Gastroesophageal sphincter (tissue), 4 donors: ENCODE measurements around the gene SECTM1. TPM values are rescaled to one million over a fixed set of nuclear protein-coding genes. Genes with fewer than 3 reads are reported as not detected.
A peak's percentile ranks its signal among the peaks of the same experiment; 100 is the strongest.

ENCODE experiments used
- ATAC-seq: fragments of 150-250 bp; one replicate; pipeline ENCODE4 v1.9.1; 2016; ENCODE audit warnings: mild to moderate bottlenecking, moderate library complexity
- H3K27ac ChIP-seq, 4 donors: fragments of 200-600 bp; sonication (generic) in 3 of 4; 1 replicate in 3 of 4; 2 replicates in 1 of 4; pipeline ENCODE4 v1.5.1; 2016 to 2019
- H3K27me3 ChIP-seq: fragments of 200-600 bp; sonication (generic); one replicate; pipeline ENCODE4 v1.5.1; 2019
- H3K36me3 ChIP-seq, 2 donors: fragments of 200-600 bp; sonication (generic); one replicate each; pipeline ENCODE4 v1.5.1; 2019; ENCODE audit warnings: control low read depth in 1 of 2
- H3K4me1 ChIP-seq, 3 donors: fragments of 200-600 bp; sonication (generic); 1 replicate in 2 of 3; 2 replicates in 1 of 3; pipeline ENCODE4 v1.5.1; 2016 to 2019; ENCODE audit warnings: control low read depth in 2 of 3
- H3K4me3 ChIP-seq, 2 donors: fragments of 200-600 bp; sonication (generic); one replicate each; pipeline ENCODE4 v1.5.1; 2019; ENCODE audit warnings: mild to moderate bottlenecking in 1 of 2, moderate library complexity in 1 of 2
- H3K9me3 ChIP-seq, 3 donors: fragments of 200-600 bp; sonication (generic); one replicate each; pipeline ENCODE4 v1.5.1; 2017 to 2019; ENCODE audit warnings: control low read depth in 2 of 3
- CTCF ChIP-seq, 4 experiments: fragments of 200-600 bp in 2 of 4; fragments of 450-650 bp in 2 of 4; sonication (generic) in 1 of 4; IDR thresholded peaks; one replicate each; pipeline ENCODE4 v1.5.1; 2017 to 2019; ENCODE audit warnings: antibody characterized with exemption in 4 of 4, mild to moderate bottlenecking in 2 of 4, moderate library complexity in 2 of 4
- EP300 ChIP-seq: sonication (generic); formaldehyde crosslinking; IDR thresholded peaks from one replicate; pipeline ENCODE4 v1.6.1; 2017; ENCODE audit warnings: antibody characterized with exemption, mild to moderate bottlenecking
- POLR2A ChIP-seq, 2 donors: fragments of 450-650 bp; IDR thresholded peaks; one replicate each; pipeline ENCODE4 v1.6.1; 2017; ENCODE audit warnings: antibody characterized with exemption in 2 of 2, mild to moderate bottlenecking in 2 of 2, moderate library complexity in 1 of 2
- POLR2AphosphoS5 ChIP-seq: sonication (generic); formaldehyde crosslinking; IDR thresholded peaks from one replicate; pipeline ENCODE4 v1.6.1; 2017; ENCODE audit warnings: antibody characterized with exemption
- WGBS, 2 donors: methylation state at CpG; one replicate each; pipeline ENCODE4 v1.1.5; 2018; ENCODE audit warnings: low coverage in 1 of 2; 5-methylcytosine and 5-hydroxymethylcytosine counted together
- total RNA-seq, 4 donors: library from RNA; depleted of rRNA; stranded (reverse); fragments of >200 nt; gene quantifications; one replicate each; pipeline ENCODE4 v1.1.0, GENCODE V29; 2016

The SECTM1 gene
- total RNA-seq, 4 donors from 2014 or later, result 6.1 to 22.3 (median 17.6) TPM

DNA sequence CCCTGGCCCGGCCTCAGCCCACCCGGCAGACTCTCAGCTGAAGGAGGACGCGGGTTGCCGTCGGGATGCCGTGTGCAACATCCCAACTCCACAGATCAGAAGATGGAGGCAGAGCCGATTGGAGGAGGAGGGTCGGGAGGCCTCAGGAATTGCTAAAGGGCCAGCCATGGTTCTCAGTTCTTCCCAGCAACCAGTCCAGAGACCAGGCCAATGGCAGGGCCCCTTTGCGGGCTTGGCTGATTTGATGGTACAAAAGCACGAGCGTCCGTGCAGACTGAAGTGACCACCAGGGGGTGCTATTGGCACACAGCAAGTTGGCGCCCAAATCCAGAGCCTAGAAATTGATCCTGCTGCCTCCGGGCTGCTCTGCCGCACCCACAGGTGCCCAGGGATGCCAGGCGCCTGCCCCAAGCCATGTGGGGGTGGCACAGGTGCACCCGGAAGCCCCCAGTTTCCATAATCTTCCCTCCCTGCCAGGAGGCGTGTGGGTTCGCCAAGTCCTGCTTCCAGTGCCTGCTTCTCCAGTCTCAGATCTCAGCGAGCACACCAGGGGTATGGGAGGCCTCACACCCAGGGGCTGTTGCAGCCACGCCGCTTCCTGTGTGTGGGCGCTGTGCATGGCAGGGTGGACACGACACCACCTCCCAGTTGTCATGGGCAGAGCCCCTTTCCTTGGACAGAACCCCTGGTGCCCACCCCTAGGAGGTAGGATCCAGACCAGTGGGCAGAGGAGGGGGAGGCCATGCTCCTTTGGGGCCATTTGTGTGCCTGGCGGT, 18.3 kb upstream of the SECTM1 start:
- TF ChIP-seq POLR2AphosphoS5, result peak; percentile 15
- TF ChIP-seq CTCF (IDR thresholded peaks at IDR 0.05), result peak in 3 of 4 experiments; percentile 90 to 98 (median 96)
- no peak for TF ChIP-seq POLR2A (IDR thresholded peaks at IDR 0.05)
- peak; percentile 72 for ATAC-seq
- WGBS, 2 donors, result 0% methylated on average over 3 of the region's 26 CpGs; no CpG with 5 or more reads in 1 of the 2 donors
- Histone ChIP-seq H3K4me1 (peaks cover 0 to 21% (median 0%) of the 10 kb centered on the region in 3 donors), H3K27me3 (peaks cover 31% of the 10 kb centered on the region), H3K4me3 (no peak overlapping the region), H3K9me3 (no peaks in the 10 kb centered on the region), H3K36me3 (no peaks in the 10 kb centered on the region), H3K27ac (no peak overlapping the region)

DNA sequence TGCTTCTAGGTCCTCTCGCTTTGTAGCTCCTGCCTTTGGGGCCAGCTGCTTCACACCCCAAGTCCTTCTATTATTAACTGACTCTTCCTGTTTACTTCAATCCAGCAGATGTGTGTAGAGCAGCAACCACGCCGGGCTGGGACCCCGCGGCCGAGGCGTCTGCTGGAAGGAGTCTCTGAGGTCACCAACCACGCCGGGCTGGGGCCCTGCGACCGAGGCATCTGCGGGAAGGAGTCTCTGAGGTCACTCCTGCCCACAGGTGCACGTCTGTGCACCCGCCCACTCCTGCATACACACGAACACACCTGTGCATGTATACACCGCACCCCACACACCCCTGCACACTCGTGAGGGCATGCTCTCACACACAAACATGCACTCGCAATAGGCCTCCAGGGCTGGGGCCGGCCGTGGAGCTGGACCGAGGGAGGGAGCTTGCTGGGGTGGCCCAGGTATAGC, 17.7 kb upstream of the SECTM1 start:
- Histone ChIP-seq H3K4me3 (no peak overlapping the region), H3K27ac (no peak overlapping the region), H3K36me3 (no peaks in the 10 kb centered on the region), H3K27me3 (peaks cover 25% of the 10 kb centered on the region), H3K9me3 (no peaks in the 10 kb centered on the region), H3K4me1 (peaks cover 0 to 20% (median 0%) of the 10 kb centered on the region in 3 donors)
- no peak for ATAC-seq
- 52 to 60% methylated on average over 10 to 12 of the region's 21 CpGs for WGBS, 2 donors
- TF ChIP-seq POLR2AphosphoS5 (no peak), CTCF (IDR thresholded peaks at IDR 0.05) (no peak), EP300 (no peak), POLR2A (IDR thresholded peaks at IDR 0.05) (no peak)

DNA sequence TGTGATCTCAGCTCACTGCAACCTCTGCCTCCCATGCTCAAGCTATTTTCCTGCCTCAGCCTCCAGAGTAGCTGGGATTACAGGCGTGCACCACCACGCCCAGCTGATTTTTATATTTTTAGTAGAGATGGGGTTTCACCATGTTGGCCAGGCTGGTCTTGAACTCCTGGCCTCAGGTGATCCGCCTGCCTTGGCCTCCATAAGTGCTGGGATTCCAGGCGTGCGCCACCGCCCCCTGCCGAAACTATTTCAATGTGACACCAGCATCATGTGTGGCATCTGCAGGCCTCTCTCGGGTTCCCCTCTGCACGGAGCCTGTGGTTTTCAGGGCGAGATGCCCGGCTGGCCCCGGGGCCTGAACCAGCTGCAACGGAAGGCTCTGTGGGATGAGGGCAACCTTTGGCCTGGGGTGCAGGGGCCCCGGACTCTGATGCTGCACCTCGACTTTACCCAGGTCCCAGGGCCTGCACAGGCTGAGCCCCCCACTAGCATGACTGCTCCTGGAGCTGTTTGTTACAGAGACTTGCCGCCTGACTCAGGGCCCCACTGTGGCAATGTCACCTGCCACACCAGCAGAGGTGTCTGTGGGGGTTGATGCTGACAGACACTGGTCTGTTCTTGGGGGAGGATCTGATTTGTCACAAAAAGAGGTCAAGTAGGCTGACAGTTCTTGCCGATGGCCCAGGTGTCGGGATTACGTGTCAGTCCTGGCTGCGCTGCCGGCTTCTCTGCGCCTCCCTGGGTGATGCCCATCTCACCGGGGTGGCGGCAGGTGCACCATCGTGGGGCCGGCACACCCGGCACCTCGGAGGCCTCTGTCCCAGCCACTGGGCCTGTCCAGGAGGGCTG, 16.8 kb upstream of the SECTM1 start:
- no peak for TF ChIP-seq POLR2AphosphoS5
- no peak for TF ChIP-seq EP300
- TF ChIP-seq POLR2A (IDR thresholded peaks at IDR 0.05), result no peak
- no peak for TF ChIP-seq CTCF (IDR thresholded peaks at IDR 0.05)
- Histone ChIP-seq H3K27me3 (peaks cover 22% of the 10 kb centered on the region), H3K9me3 (no peaks in the 10 kb centered on the region), H3K4me3 (no peak overlapping the region), H3K4me1 (peaks cover 0 to 11% (median 0%) of the 10 kb centered on the region in 3 donors), H3K36me3 (no peaks in the 10 kb centered on the region), H3K27ac (no peak overlapping the region)
- WGBS, 2 donors, result 89% methylated on average over 3 of the region's 28 CpGs; no CpG with 5 or more reads in 1 of the 2 donors
- no peak for ATAC-seq

- no peak for ATAC-seq
- Histone ChIP-seq H3K4me3 (no peak overlapping the region), H3K9me3 (no peaks in the 10 kb centered on the region), H3K27ac (no peak overlapping the region), H3K27me3 (peaks cover 22% of the 10 kb centered on the region), H3K4me1 (peaks cover 0 to 8% (median 0%) of the 10 kb centered on the region in 3 donors), H3K36me3 (no peaks in the 10 kb centered on the region)
- TF ChIP-seq POLR2A (IDR thresholded peaks at IDR 0.05) (no peak), CTCF (IDR thresholded peaks at IDR 0.05) (no peak)
- 18 to 40% methylated on average over 1 to 9 of the region's 11 CpGs for WGBS, 2 donors
Measured at GRCh38 chr17:82349287-82349701, 15.7 kb upstream of the SECTM1 start.
